GM12878 (cell line): ENCODE data around the gene ATP2B1. TPM values are rescaled to one million over a fixed set of nuclear protein-coding genes. Genes with fewer than 3 reads are reported as not detected.

Source experiments
- IRF5 ChIP-seq: fragments of 450-650 bp; IDR thresholded peaks from 2 replicates; pipeline ENCODE4 v1.6.1; 2017; ENCODE audit warnings: borderline replicate concordance
- KLF5 ChIP-seq: fragments of 450-650 bp; IDR thresholded peaks from 2 replicates; pipeline ENCODE4 v1.6.1; 2014; ENCODE audit warnings: mild to moderate bottlenecking; ENCODE audit not compliant: partially characterized antibody
- PAX8 ChIP-seq: fragments of 450-650 bp; IDR thresholded peaks from 2 replicates; pipeline ENCODE4 v1.6.1; 2017; ENCODE audit warnings: mild to moderate bottlenecking, moderate library complexity
- REST ChIP-seq: IDR thresholded peaks from 2 replicates; pipeline ENCODE4 v1.6.1; 2012; ENCODE audit warnings: mild to moderate bottlenecking, low read depth, low read length
- SPI1 ChIP-seq: IDR thresholded peaks from 2 replicates; pipeline ENCODE4 v1.6.1; 2011; ENCODE audit warnings: low read depth, mild to moderate bottlenecking, low read length, moderate library complexity, borderline replicate concordance; ENCODE audit not compliant: insufficient read depth
- ZBTB11 ChIP-seq: fragments of 450-650 bp; formaldehyde crosslinking; IDR thresholded peaks from 2 replicates; pipeline ENCODE4 v1.5.0; 2022; ENCODE audit warnings: mild to moderate bottlenecking, missing genetic modification characterization
- polyA plus RNA-seq, 11 experiments: library from polyadenylated mRNA; depleted of rRNA in 4 of 11; unstranded in 6 of 11; stranded (reverse) in 5 of 11; fragments of >200 nt; fragmentation: Nextera tagmentation in 4 of 11; fragmentation: Illumina TruSeq in 1 of 11; extraction: Ambion mirVana in 4 of 11; extraction: Trizol in 1 of 11; gene quantifications; 1 replicate in 1 of 11; 2 replicates in 10 of 11; pipeline versions ENCODE4 v1.2.1 to v1.2.3, GENCODE V29; 2011 to 2016; ENCODE audit warnings: inconsistent platforms in 2 of 11, missing spikeins in 2 of 11, low read depth in 1 of 11
- total RNA-seq, 4 experiments: library from RNA; depleted of rRNA in 3 of 4; stranded (reverse); fragments of >200 nt in 3 of 4; fragmentation: Illumina TruSeq in 1 of 4; extraction: Trizol in 1 of 4; gene quantifications; 2 replicates each; pipeline versions ENCODE4 v1.2.1 to v1.2.3, GENCODE V29; 2013 to 2021
- TF ChIP-seq, protein P1 (sequence below): fragments of 450-650 bp; IDR thresholded peaks from 2 replicates; pipeline ENCODE4 v1.6.1; 2017; ENCODE audit warnings: low read depth, mild to moderate bottlenecking, moderate library complexity

ATP2B1 gene
- total and polyA plus RNA-seq, 10 of the 15 experiments (the other 5 are each of a cell fraction or from before 2014, with no cell fraction given): 15.9 to 67.8 (median 48.5) TPM

GRCh38 chr12:89622115-89622514 lies 86.5 kb downstream of the ATP2B1 start (continued):
- TF ChIP-seq IRF5 (no peak), PAX8 (no peak), ZBTB11 (CRISPR knock-in tag) (no peak), REST (no peak), KLF5 (no peak), SPI1 (no peak)
- TF ChIP-seq, protein P1, sequence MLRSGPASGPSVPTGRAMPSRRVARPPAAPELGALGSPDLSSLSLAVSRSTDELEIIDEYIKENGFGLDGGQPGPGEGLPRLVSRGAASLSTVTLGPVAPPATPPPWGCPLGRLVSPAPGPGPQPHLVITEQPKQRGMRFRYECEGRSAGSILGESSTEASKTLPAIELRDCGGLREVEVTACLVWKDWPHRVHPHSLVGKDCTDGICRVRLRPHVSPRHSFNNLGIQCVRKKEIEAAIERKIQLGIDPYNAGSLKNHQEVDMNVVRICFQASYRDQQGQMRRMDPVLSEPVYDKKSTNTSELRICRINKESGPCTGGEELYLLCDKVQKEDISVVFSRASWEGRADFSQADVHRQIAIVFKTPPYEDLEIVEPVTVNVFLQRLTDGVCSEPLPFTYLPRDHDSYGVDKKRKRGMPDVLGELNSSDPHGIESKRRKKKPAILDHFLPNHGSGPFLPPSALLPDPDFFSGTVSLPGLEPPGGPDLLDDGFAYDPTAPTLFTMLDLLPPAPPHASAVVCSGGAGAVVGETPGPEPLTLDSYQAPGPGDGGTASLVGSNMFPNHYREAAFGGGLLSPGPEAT: no peak
